ENCODE measurements around the gene ALK. TPM values are rescaled to one million over a fixed set of nuclear protein-coding genes. Genes with fewer than 3 reads are reported as not detected.

Gene ALK
- total and polyA plus RNA-seq, 7 experiments from 2014 or later, result 0.13 TPM; not detected in 6

DNA sequence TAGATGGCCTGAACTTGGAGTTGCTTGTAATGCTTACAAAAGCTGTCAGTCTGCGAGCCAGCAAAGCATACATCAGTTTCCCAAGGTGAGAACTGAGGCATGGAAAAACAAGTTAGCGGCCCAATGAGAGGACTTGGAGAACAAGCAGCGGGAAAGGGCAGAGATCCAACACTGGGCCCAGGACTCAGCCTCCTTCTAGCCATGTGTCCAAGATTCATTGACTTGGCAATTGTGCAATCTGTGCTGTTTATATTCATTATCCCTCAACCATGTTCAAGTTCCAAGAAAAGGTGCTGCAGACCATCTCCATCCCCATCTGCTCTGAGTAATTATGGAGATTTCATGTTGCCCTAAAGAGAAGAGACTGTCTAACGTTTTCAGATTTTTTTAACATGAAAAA is 187.4 kb downstream of the ALK start:
- Histone ChIP-seq H3K27me3 (ENCODE audit: control insufficient read depth in 2 of 2, insufficient read depth in 2 of 2, low read length in 2 of 2) (no peaks in the 10 kb centered on the region), H3K9me3 (ENCODE audit: control insufficient read depth in 2 of 3, low read length in 3 of 3) (no peaks in the 10 kb centered on the region), H3K27ac (ENCODE audit: low read depth, low read length) (no peak overlapping the region), H3K4me3 (ENCODE audit: low read length) (no peak overlapping the region), H3K36me3 (ENCODE audit: control insufficient read depth in 2 of 3, insufficient read depth in 3 of 3, low read length in 3 of 3) (no peaks in the 10 kb centered on the region), H3K4me1 (ENCODE audit: control insufficient read depth in 2 of 2, insufficient read depth in 2 of 2, low read length in 2 of 2) (no peaks in the 10 kb centered on the region)
- POLR2A ChIA-PET, result no interaction called here
- Mint-ChIP-seq H3K27ac (no peak overlapping the region), H3K9me3 (no peaks in the 10 kb centered on the region), H3K4me1 (no peaks in the 10 kb centered on the region), H3K4me3 (no peak overlapping the region), H3K36me3 (no peaks in the 10 kb centered on the region), H3K27me3 (peaks cover 9 to 28% (median 23%) of the 10 kb centered on the region in 5 donors)
- no peak for ATAC-seq
- CTCF ChIA-PET, result no interaction called here
- DNase-seq, result no peak
- intact Hi-C loops (cut with micrococcal nuclease), result no loop called here

DNA sequence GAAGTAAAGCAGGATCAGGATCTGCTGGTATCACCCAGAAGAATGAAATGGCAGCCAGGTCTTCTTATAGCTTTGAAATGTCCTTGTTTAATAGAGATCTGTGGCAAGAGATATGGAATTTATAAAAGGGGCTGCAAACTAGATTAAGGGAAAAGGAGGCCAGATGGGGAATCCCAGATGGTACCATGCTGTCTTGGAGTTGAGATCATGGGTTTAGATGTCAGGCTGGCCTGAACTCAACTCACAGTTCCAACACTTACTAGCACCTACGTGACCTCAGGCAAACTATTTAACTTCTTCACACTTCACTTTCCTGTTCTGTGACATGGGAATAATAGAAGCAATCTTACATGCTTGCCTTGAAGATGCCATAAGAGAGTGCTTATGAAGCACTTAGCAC is 188.2 kb downstream of the ALK start:
- no peak for DNase-seq
- Histone ChIP-seq H3K27me3 (ENCODE audit: control insufficient read depth in 2 of 2, insufficient read depth in 2 of 2, low read length in 2 of 2) (no peaks in the 10 kb centered on the region), H3K36me3 (ENCODE audit: control insufficient read depth in 2 of 3, insufficient read depth in 3 of 3, low read length in 3 of 3) (no peaks in the 10 kb centered on the region), H3K9me3 (ENCODE audit: control insufficient read depth in 2 of 3, low read length in 3 of 3) (no peaks in the 10 kb centered on the region), H3K27ac (ENCODE audit: low read depth, low read length) (no peak overlapping the region), H3K4me1 (ENCODE audit: control insufficient read depth in 2 of 2, insufficient read depth in 2 of 2, low read length in 2 of 2) (no peaks in the 10 kb centered on the region), H3K4me3 (ENCODE audit: low read length) (no peak overlapping the region)
- Mint-ChIP-seq H3K4me3 (no peak overlapping the region), H3K27me3 (peaks cover 9 to 33% (median 17%) of the 10 kb centered on the region in 5 donors), H3K27ac (no peak overlapping the region), H3K36me3 (no peaks in the 10 kb centered on the region), H3K4me1 (no peaks in the 10 kb centered on the region), H3K9me3 (no peaks in the 10 kb centered on the region)
- intact Hi-C loops (cut with micrococcal nuclease), result no loop called here
- CTCF ChIA-PET, result no interaction called here
- ATAC-seq, result no peak
- POLR2A ChIA-PET, result no interaction called here

GRCh38 chr2:29731948-29732347 is 189.4 kb downstream of the ALK start:
- Histone ChIP-seq H3K36me3 (ENCODE audit: control insufficient read depth in 2 of 3, insufficient read depth in 3 of 3, low read length in 3 of 3) (no peaks in the 10 kb centered on the region), H3K4me3 (ENCODE audit: low read length) (no peak overlapping the region), H3K4me1 (ENCODE audit: control insufficient read depth in 2 of 2, insufficient read depth in 2 of 2, low read length in 2 of 2) (no peaks in the 10 kb centered on the region), H3K9me3 (ENCODE audit: control insufficient read depth in 2 of 3, low read length in 3 of 3) (no peaks in the 10 kb centered on the region), H3K27me3 (ENCODE audit: control insufficient read depth in 2 of 2, insufficient read depth in 2 of 2, low read length in 2 of 2) (no peaks in the 10 kb centered on the region), H3K27ac (ENCODE audit: low read depth, low read length) (no peak overlapping the region)
- intact Hi-C loops (cut with micrococcal nuclease), result no loop called here
- ChIA-PET CTCF (no interaction called here), POLR2A (no interaction called here)
- no peak overlapping the region for H3K27ac Mint-ChIP-seq
- no peak overlapping the region for H3K4me3 Mint-ChIP-seq
- H3K9me3 Mint-ChIP-seq, result no peaks in the 10 kb centered on the region
- H3K27me3 Mint-ChIP-seq, result peaks cover 5 to 33% (median 15%) of the 10 kb centered on the region in 5 donors
- H3K4me1 Mint-ChIP-seq, result no peaks in the 10 kb centered on the region
- H3K36me3 Mint-ChIP-seq, result no peaks in the 10 kb centered on the region
- no peak for ATAC-seq
- DNase-seq, result no peak

DNA sequence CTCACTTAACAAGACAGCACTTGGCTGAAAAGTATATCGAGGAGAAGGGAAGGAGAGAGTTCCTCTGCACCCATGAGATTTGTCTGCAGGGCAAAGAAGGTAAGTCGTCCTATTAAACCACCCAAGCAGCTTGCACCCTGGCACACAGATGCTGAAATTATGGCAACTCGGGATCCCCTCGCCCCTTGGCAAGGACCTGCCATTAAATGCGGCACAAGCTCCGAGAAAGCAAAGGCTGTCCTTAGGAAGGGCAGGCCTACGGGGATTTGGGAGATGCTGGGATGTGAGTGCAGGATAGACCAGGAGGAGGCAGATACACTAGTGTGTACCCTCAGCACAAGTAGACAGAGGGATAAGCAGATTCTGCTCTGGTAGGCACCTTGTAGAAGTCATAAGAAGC is 191.5 kb downstream of the ALK start:
- Histone ChIP-seq H3K9me3 (ENCODE audit: control insufficient read depth in 2 of 3, low read length in 3 of 3) (no peaks in the 10 kb centered on the region), H3K4me1 (ENCODE audit: control insufficient read depth in 2 of 2, insufficient read depth in 2 of 2, low read length in 2 of 2) (no peaks in the 10 kb centered on the region), H3K4me3 (ENCODE audit: low read length) (no peak overlapping the region), H3K27ac (ENCODE audit: low read depth, low read length) (no peak overlapping the region), H3K36me3 (ENCODE audit: control insufficient read depth in 2 of 3, insufficient read depth in 3 of 3, low read length in 3 of 3) (no peaks in the 10 kb centered on the region), H3K27me3 (ENCODE audit: control insufficient read depth in 2 of 2, insufficient read depth in 2 of 2, low read length in 2 of 2) (no peaks in the 10 kb centered on the region)
- H3K4me1 Mint-ChIP-seq, result no peaks in the 10 kb centered on the region
- H3K27me3 Mint-ChIP-seq, result peaks cover 0 to 27% (median 13%) of the 10 kb centered on the region in 5 donors
- ATAC-seq (no peak), DNase-seq (no peak)
- H3K27ac Mint-ChIP-seq, result no peak overlapping the region
- ChIA-PET POLR2A (no interaction called here), CTCF (no interaction called here)
- intact Hi-C loops (cut with micrococcal nuclease), result no loop called here
- H3K4me3 Mint-ChIP-seq, result no peak overlapping the region
- no peaks in the 10 kb centered on the region for H3K36me3 Mint-ChIP-seq
- no peaks in the 10 kb centered on the region for H3K9me3 Mint-ChIP-seq

DNA sequence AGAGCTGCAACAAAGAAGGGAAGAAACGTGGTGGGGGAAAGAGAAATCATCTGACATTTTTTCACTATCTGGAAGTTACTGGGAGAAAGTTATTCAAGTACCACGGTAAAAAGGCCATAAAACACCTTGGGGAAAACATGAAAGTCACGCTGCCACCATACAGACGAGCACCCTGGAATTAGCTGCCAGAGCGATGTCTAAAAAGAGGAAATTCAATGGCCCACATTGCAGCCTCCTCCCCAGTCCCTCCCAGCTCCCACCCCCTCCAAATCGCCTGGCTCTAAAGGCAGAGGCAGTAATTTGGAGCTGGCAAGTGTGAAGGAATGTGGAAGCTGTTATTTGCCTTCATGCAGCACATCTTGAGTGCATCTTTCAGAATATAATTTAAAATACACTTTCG is 192.0 kb downstream of the ALK start:
- Histone ChIP-seq H3K4me3 (ENCODE audit: low read length) (no peak overlapping the region), H3K27me3 (ENCODE audit: control insufficient read depth in 2 of 2, insufficient read depth in 2 of 2, low read length in 2 of 2) (no peaks in the 10 kb centered on the region), H3K36me3 (ENCODE audit: control insufficient read depth in 2 of 3, insufficient read depth in 3 of 3, low read length in 3 of 3) (no peaks in the 10 kb centered on the region), H3K9me3 (ENCODE audit: control insufficient read depth in 2 of 3, low read length in 3 of 3) (no peaks in the 10 kb centered on the region), H3K4me1 (ENCODE audit: control insufficient read depth in 2 of 2, insufficient read depth in 2 of 2, low read length in 2 of 2) (no peaks in the 10 kb centered on the region), H3K27ac (ENCODE audit: low read depth, low read length) (no peak overlapping the region)
- ChIA-PET POLR2A (no interaction called here), CTCF (no interaction called here)
- DNase-seq, result no peak
- H3K27ac Mint-ChIP-seq, result no peak overlapping the region
- no peaks in the 10 kb centered on the region for H3K36me3 Mint-ChIP-seq
- no peak overlapping the region for H3K4me3 Mint-ChIP-seq
- ATAC-seq, result no peak
- intact Hi-C loops (cut with micrococcal nuclease), result no loop called here
- H3K9me3 Mint-ChIP-seq, result no peaks in the 10 kb centered on the region
- no peaks in the 10 kb centered on the region for H3K4me1 Mint-ChIP-seq
- peaks cover 0 to 27% (median 13%) of the 10 kb centered on the region in 5 donors for H3K27me3 Mint-ChIP-seq

DNA sequence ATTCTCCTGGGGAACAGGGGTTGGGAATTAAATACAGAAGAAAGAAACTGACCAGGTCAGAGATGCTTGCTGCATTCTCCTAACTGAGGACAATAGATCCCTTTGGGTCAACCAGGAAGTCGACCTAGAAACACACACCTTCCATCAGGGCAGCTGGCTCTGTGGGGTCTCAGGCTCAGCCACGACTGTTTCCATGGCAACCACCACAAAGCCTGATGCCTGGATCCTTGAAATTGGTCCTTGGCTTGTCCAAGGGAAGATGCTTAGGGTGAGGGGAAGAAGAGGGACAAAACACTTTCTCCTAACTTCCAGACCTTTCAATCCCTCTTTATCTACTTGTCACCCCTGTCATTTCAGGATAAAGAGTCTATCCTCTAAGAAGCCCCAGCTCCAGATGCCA is 194.4 kb downstream of the ALK start:
- H3K36me3 Mint-ChIP-seq, result no peaks in the 10 kb centered on the region
- no peaks in the 10 kb centered on the region for H3K4me1 Mint-ChIP-seq
- Histone ChIP-seq H3K4me3 (ENCODE audit: low read length) (no peak overlapping the region), H3K27ac (ENCODE audit: low read depth, low read length) (no peak overlapping the region), H3K36me3 (ENCODE audit: control insufficient read depth in 2 of 3, insufficient read depth in 3 of 3, low read length in 3 of 3) (no peaks in the 10 kb centered on the region), H3K9me3 (ENCODE audit: control insufficient read depth in 2 of 3, low read length in 3 of 3) (no peaks in the 10 kb centered on the region), H3K27me3 (ENCODE audit: control insufficient read depth in 2 of 2, insufficient read depth in 2 of 2, low read length in 2 of 2) (no peaks in the 10 kb centered on the region), H3K4me1 (ENCODE audit: control insufficient read depth in 2 of 2, insufficient read depth in 2 of 2, low read length in 2 of 2) (no peaks in the 10 kb centered on the region)
- no peak overlapping the region for H3K4me3 Mint-ChIP-seq
- DNase-seq (no peak), ATAC-seq (no peak)
- CTCF ChIA-PET, result no interaction called here
- H3K9me3 Mint-ChIP-seq, result no peaks in the 10 kb centered on the region
- POLR2A ChIA-PET, result no interaction called here
- H3K27ac Mint-ChIP-seq, result no peak overlapping the region
- intact Hi-C loops (cut with micrococcal nuclease), result no loop called here
- H3K27me3 Mint-ChIP-seq, result peaks cover 4 to 27% (median 14%) of the 10 kb centered on the region in 5 donors

- H3K4me1 Mint-ChIP-seq, result no peaks in the 10 kb centered on the region
Observed at GRCh38 chr2:29725610-29726009, 195.8 kb downstream of the ALK start.

More at GRCh38 chr2:29725610-29726009, 195.8 kb downstream of the ALK start:
- Histone ChIP-seq H3K27ac (ENCODE audit: low read depth, low read length) (no peak overlapping the region), H3K27me3 (ENCODE audit: control insufficient read depth in 2 of 2, insufficient read depth in 2 of 2, low read length in 2 of 2) (no peaks in the 10 kb centered on the region), H3K9me3 (ENCODE audit: control insufficient read depth in 2 of 3, low read length in 3 of 3) (no peaks in the 10 kb centered on the region), H3K4me1 (ENCODE audit: control insufficient read depth in 2 of 2, insufficient read depth in 2 of 2, low read length in 2 of 2) (no peaks in the 10 kb centered on the region), H3K4me3 (ENCODE audit: low read length) (no peak overlapping the region), H3K36me3 (ENCODE audit: control insufficient read depth in 2 of 3, insufficient read depth in 3 of 3, low read length in 3 of 3) (no peaks in the 10 kb centered on the region)
- intact Hi-C loops (cut with micrococcal nuclease), result no loop called here
- Mint-ChIP-seq H3K9me3 (no peaks in the 10 kb centered on the region), H3K4me3 (no peak overlapping the region), H3K27ac (no peak overlapping the region), H3K27me3 (peaks cover 4 to 27% (median 14%) of the 10 kb centered on the region in 5 donors), H3K36me3 (no peaks in the 10 kb centered on the region)
- CTCF ChIA-PET, result interaction anchor here (0.8 kb wide), 1 partner anchor 161 kb away, joined by 3 read pairs; no protein-coding TSS in a partner anchor
- DNase-seq, result no peak
- POLR2A ChIA-PET, result no interaction called here
- no peak for ATAC-seq

Data from naive thymus-derived CD4-positive, alpha-beta T cell (primary cell).